ENCODE measurements around the gene APOH.

The APOH gene

DNA sequence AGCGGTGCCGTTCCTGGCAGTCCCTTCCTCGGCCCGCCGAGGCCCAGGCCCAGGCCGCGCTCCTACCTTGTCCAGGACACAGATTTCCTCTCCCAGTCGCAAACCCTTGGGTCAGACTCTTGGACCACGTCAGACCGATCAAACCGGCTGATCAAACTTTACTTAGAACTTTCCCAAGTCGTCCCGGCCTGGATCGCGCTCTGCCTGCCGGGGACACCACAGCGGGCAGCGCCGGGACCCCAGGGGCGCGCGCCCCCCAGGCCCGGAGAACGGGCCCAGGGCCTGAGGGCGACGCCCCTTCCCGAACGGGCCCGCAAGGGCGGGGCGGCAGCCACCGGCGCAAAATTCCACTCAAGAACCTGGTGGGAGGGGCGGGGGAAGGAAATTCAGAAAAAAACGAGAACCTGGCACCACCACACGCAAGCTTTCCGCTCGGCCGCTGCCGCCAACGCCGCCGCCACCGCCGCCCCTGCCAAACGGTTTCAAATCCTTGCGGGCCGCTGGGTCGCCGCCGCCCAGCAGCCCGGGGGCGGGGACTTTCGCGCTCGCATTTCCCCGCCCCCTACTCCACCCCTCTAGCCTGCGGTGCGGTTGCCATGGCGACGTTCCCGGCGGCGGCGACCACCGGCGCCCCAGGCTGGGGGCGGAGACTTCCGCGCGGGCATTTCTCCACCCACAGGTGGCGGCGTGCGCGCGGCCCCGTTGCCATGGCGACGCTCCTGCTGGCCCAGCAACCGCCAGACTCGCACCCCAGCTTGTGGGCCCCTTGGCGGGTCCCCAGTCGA, 37.4 kb downstream of the APOH start, which contains the start of gene CEP112:
CEP112 (minus strand) TSS at position 541 of the 785 bp plus-strand sequence.
- peak; percentile 93 for DNase-seq

GRCh38 chr17:66190738-66191592, 38.2 kb downstream of the APOH start:
- DNase-seq, result no peak

DNA sequence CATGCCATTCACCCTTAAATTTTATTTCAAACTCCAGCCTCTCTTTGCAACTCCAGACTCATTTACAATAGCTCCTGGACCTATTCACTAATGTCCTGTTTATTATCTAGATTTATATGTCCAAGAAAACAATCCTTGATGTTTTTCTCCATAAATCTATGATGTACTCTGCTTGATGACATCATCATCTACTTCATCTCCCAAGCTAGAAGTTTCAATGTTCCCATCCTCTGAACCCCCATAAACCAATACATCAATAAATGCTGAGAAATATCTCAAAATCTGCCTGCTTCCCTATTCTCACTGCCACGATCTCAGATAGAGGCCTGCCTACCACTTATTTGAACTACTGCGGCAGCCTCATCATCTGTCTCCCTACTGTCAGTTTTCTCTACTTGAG, 41.5 kb downstream of the APOH start:
- DNase-seq, result no peak

DNA sequence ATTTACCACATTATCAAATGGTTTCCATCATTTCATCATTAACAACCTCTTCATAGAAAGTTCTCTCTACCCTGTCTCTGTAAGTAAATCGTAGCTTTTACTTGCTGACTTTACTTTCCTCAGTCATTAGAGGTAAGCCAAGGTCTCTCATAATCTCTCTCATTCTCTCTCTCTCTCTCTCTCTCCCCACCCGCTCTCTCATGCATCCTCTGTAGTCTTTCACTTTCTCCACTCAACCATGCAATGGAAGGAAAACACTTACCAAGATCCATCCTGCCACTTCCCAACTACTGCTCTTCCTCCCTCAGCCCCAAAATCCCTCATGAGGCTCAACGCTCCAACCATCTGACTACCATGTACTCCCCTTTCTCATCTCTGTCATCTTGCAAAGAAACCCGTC, 43.4 kb downstream of the APOH start:
- DNase-seq, result no peak

DNA sequence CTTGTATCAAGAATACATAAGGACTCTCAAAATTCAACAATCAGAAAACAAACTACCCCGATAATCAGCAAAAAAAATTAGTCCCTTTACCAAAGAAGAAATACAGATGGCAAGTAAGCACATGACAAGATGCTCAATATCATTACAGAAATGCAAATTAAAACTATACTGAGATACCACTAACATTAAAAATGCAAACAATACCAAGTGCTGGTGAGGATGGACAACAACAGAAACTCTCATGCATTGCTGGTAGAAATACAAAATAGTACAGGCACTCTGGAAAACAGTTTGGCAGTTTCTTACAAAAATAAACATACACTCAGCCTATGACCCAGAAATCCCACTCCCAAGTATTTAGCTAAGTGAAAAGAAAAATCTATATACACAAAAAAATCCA, 44.8 kb downstream of the APOH start:
- no peak for DNase-seq

- DNase-seq, result no peak
Observed at GRCh38 chr17:66183529-66183928, 45.7 kb downstream of the APOH start.

DNA sequence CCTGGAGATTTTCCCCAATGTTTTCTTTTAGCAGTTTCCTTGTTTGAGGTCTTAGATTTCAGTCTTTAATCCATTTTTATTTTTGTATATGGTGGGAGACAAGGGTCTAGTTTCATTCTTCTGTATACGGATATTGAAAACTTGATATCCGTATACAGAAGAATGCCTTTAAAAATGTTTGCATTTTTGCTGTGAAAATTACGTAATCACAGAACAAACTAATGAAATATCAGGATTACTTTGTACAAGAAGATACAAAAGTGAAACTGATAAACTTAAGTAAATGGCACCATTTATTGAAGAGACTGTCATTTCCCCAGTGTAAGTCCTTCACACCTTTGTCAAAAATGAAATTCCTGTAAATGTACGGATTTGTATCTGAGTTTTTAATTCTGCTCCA, 50.6 kb downstream of the APOH start:
- no peak for DNase-seq

- DNase-seq, result no peak
Observed at GRCh38 chr17:66177048-66177447, 52.2 kb downstream of the APOH start.

GRCh38 chr17:66175892-66176291, 53.3 kb downstream of the APOH start:
- DNase-seq, result no peak

DNA sequence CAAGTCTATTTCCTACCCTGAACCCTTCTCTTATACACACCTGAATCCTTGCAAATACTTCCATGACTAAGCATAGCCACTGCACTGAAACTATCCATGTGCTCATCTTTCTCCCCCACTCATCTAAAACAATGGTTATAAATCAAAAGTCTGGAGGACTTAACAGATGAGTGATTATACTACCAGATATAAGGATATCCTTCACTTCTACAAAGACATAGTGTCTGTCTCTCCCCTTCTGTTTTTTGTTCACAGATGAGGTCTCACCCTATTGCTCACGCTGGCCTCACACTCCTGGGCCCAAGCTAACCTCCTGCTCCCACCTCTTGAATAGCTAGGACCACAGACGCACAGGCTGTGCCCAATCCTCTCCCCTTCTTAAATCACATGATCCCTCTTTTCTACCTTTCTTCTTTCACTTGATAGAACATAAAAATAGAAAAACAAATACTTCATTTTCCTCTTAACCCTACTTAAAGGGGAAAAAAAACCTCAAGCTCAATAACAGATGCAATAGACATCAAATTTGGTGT, 56.5 kb downstream of the APOH start:
- DNase-seq, result no peak

DNA sequence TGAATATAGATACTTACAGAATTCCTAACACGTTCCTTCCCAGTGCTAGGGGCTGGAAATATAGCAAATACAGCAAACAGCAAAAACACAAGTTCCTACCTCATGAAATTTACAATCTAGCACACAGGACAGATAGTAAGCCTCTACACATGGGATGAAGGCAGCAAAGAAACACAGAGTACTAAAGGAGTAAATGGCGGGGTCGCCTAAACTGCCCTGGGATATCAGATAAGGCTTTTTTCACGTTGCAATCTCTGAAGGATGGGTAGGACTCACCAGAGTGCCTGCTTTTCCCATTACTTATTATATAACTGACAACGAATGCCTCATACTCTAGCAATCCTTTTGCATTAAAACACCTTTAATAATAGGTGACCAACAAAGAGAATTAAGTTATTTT, 57.1 kb downstream of the APOH start:
- DNase-seq, result no peak

GRCh38 chr17:66171692-66172091, 57.5 kb downstream of the APOH start:
- no peak for DNase-seq

DNA sequence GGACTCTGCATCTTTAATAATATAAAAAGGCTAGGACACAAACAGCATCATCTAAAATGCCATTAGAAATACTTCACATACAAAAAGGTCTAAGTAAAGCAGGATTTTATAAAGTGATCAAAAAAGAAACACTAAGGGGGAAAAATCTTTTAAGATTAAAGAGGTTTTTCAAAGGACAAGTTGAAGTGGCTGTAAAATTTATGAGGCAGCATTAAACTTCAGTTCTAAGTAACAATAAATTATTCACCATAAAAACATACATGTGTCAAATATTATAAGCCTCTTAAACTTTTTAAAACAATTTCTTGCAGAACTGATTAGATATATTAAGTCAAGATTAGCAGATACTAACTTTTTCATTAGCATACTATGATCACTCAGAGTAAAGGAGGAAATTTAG, 58.0 kb downstream of the APOH start:
- no peak for DNase-seq

DNA sequence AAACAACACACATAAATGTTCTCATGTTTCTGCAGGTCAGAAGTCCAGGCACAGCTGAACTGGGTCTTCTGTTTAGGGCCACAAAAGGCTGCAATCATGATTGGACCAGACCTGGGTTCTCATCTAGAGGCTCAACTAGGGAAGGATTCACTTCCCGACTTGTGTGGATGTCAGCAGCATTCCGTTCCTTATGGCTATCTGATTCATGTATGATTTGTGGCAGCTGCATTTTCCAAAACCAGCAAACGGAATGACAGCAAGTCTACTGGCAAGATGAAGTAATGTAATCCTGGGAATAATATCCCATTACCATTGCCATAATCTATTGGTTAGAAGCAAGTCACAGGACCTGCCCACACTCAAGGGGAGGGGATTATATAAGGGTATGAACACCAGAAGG, 59.4 kb downstream of the APOH start:
- DNase-seq, result no peak

DNA sequence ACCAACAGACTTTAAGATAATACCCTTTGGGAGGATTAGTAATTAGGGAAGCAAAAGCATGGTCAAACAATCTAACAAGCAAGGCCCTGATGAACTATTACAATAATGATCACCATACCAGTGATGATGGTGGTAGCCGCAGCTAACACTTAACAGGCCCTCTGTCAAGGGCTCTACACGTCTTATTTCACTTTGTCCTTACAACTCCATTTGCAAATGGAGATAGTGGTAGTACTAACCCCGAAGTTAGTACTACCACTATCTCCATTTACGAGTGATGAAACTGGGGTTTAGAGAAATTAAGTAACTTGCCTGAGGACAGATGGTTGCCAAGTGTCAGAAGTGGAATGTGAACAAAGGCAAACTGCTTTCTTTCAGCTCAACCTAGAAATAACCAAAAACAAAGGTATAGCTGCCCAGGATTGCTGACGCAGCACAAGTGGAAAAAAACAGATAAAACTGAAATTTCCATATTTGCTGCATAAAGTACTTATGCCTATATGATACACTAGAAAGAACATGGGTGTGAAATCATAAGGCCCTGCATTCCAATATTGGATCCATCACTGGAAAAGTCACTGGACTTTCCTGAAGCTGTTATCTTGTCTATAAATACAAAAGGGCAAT, 61.9 kb downstream of the APOH start:
- DNase-seq, result no peak

GRCh38 chr17:66165537-66166123, 63.6 kb downstream of the APOH start:
- DNase-seq, result no peak

Data from activated CD8-positive, alpha-beta memory T cell treated with anti-CD3 and anti-CD28 coated beads for 24 hours (primary cell).